G401.6 (cell line): ENCODE measurements around the gene RPE.

ENCODE experiments used
- FAIRE-seq: peaks from 2 replicates; lab custom pipeline; 2012; peaks lifted over from hg19 to GRCh38; lab: Jason Lieb, UNC

RPE gene

DNA sequence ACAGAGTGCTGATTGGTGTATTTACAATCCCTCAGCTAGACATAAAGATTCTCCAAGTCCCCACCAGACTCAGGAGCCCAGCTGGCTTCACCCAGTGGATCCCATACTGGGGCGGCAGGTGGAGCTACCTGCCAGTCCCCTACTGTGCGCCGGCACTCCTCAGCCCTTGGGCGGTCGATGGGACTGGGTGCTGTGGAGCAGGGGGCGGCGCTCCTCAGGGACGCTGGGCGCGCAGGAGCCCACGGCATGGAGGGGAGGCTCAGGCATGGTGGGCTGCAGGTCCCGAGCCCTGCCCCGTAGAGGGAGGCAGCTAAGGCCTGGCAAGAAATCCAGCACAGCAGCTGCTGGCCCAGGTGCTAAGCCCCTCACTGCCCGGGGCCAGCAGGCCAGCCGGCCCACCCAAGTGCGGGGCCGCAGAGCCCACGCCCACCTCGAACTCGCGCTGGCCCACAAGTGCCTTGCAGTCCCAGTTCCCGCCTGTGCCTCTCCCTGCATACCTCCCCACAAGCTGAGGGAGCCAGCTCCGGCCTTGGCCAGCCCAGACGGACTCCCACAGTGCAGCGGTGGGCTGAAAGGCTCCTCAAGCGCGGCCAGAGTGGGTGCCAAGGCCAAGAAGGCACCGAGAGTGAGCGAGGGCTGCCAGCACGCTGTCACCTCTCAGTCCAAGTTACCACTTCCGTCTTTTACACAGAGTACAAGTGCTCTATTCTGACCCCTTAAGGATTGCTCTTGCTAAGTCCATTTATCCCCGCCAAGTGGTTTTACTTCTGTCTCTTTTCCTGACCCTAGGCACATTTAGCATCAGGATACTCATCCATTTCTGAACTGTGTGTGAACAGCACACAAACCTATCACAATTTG lies 1.7 kb upstream of the RPE start:
- no peak for FAIRE-seq

DNA sequence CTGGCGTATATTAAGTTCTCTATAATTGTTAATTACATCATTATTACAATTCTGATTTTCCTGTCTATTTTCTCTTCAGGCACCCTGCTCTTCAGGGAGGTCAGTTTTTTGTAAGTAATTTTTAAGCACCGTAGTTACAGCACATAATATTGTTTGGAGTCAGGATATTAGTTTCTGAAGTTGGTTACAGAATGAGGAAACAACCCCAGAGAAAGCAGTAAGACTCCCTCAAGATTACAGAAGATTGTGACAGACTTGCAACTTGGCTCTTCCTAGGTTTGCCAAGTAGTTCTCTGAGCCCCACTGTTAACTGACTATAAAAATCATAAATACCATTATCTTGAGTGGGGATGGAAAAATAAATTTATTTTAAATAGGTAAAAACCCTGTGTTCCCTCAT lies 921 bp downstream of the RPE start:
- no peak for FAIRE-seq

DNA sequence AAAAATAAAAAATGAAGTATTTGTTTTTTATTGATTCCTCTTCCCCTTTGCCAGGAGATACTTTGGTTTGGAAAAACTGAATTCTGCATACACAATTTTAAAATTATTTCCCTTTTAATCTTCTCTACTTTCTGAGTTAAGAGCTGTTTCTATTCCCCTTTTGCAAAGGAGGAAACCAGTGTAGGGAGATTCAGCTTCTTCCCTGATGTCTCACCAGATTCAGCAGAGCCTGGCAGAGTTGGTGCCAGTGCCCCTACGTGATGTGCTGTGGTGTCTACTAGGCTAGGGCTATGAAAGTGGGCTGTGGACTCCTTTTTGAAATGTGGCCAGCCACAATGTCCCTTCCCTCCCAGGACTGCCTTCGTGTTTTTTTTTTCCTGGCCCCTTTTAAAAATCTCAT lies 2.4 kb downstream of the RPE start:
- no peak for FAIRE-seq

DNA sequence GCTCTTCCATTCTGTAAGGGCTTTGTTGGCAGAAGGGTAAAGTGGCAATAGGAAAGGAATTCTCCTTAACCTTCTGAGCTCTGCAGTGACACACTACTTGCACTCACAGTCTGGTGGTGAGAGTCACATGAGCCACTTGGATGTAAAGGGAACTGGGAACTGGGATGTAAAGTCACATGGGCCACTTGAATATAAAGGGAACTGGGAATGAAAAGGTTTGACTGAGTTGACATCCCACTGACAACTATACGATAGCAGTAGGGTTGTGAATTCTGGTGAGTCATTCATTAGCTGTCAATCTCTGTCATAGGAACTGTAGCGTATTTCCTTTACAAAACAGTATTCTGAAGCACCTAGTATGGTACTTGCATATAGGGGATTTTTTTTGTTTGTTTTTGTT lies 5.5 kb downstream of the RPE start:
- no peak for FAIRE-seq

DNA sequence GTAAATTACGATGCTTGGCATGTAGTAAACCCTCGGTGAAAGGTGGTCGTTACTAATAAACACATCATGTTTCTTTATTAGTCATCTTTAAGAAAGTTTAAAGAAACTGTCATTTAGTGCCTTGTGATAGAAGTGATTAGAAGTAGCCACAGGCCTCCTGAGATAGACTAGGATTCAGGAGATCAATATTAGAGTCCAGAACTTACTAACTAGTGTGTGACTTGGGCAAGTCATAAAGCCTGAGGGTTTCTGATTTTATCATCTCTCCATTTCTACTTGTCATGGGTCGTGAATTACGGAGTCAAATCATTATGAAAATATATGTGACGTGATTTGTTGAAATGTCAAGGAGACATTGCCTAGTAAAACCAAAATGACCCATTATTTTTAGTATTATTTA lies 6.7 kb downstream of the RPE start:
- no peak for FAIRE-seq

DNA sequence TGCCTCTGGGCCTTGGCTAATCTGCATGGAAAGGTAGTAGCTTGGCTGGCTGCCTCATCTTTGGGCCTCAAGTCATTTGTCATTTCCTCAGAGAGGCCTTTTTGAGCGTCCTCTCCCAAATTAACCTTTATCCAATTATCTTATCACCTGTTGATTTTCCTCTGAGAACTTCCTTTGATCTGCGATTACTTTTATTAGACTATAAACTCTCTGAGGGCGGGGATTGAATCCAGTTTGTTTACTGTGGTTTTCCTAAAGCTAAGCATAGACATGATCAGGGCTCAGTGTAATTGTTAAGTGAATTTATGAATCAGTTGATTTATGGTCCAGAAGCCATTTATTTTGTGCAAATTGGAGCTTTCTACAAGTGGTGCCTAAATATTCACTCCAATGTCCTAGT lies 7.5 kb downstream of the RPE start:
- FAIRE-seq: no peak

DNA sequence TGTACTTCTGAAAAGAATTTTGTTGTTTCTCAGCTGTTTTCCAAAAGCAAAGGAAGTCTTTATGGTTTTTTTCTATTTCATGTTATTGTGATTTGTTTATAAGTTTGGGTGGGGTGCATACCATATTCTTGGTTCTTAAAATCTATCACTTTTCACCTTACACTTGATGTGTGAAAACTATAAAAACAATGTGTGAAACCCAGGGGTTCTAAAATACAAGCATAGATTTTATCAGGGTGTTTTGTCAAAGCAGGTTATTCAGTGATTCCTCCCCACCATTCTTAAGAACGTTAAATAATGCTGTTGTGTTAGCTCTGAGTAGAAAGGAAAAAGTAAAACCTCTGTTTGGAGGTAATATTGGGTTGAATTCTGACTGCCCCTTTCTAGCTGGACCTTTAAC lies 17.7 kb downstream of the RPE start:
- FAIRE-seq: no peak

DNA sequence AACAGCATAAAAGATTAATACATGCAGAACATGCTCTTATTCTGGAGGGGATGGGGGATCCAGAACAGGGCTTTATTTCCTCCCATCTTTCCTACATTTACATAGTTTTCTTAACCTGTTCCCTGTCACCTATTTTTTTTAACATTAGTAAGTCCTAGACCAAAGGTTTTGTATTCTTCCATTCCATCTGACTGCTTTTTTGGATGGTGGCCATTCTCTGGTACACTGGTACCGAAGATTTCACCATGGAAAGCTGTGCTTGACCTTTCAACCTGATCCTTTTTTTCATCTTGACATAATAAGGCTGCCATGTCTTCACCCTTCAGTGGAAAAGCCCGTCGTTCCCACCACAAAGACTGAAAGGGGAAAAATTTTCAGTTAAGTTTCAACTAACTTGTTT lies 20.4 kb downstream of the RPE start:
- FAIRE-seq: no peak

DNA sequence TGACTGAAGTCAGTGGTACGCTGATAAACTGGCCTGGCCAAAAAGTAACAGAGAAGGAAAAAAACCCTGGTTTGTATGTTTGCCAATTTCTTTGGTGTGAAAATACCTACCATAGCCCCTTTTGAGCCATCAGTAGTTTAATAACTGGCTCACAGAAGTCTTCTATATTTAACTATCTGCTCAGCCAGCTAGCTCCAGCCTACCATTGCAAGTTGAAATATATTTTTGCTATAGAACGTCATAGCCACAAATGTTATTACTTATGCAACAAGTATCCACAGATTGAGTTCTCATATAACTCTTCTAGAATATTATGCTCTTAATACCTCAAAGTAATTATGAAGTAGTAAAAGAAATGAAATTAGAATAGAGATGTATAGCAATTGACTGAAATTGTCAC lies 25.2 kb downstream of the RPE start:
- no peak for FAIRE-seq

DNA sequence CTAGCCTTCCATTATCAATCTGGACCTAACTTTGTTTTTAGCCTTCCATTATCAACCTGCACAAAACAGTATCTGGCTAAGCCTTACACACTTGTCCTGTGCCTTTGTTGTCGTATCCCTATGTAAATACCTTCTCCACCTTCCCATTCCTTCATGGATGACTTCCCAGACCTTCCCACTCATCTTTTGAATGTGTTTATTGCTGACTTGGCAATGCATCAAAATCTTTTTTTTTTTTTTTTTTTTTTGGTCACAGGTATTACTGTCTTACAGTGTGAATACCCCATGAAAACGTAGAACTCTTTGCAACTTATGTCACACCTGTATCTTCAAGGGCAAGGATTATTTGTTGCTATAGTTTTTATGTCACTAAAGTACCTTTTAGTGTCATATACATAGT lies 25.7 kb downstream of the RPE start:
- FAIRE-seq: no peak

DNA sequence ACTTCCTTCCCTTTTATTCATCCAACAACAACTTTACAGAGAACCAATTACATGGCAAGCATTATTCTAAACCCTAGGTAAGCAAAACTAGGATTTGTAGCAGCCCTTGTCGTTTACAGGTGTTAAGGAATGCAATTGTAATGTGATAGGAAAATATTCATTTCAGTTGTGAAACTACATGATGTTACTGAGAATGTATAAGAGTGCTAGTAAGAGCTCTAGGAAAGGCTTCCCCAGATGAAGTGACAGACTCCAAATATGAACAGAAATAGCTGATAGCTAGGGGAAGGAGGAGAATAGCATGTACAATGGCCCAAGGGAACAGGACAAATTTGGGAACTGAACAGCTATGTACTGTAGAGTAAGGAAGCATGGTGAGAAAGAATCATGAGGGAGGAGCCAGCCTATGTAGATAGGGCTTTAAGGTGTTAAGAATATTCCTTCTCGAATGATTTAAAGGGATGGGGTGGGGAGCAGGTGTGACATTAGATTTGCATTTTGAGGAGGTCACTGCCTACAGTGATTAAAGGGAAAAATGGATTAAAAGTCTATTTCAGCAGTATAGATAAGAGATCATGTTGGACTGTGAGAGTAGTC lies 31.7 kb downstream of the RPE start:
- FAIRE-seq: no peak

DNA sequence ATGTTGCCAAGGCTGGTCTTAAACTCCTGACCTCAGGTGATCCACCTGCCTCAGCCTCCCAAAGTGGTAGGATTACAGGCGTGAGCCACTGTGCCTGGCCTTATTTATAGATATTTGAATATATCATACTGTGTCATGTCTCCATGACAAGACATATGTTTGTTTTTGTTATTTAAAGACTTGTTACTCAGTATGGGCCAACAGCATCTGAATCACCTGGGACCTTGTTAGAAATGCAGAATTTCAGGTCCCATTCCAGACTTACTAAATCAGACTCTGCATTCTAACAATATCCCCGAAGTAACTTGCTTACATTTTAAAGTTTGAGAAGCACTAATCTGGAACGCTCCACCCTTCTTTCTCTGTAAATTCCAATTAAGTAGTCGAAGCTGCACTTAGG lies 33.2 kb downstream of the RPE start:
- FAIRE-seq: no peak

DNA sequence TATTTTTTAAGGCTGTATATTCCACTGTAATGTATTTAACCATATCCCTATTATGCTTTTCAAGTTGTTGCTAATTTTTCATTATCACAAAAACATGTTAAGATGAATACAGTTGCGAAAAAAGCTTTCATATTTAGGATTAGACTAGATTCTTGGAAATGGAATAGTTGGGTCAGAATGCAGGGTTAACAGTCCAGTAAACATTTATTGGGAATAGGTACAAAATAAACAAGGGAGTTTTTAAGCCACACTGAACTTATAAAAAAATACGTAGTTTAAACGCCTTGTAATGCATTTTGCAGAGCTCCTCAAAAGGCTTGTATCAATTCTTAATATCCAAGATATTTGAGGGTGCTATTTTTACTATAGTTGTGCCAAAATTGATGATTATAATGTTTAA lies 35.6 kb downstream of the RPE start:
- FAIRE-seq: no peak

DNA sequence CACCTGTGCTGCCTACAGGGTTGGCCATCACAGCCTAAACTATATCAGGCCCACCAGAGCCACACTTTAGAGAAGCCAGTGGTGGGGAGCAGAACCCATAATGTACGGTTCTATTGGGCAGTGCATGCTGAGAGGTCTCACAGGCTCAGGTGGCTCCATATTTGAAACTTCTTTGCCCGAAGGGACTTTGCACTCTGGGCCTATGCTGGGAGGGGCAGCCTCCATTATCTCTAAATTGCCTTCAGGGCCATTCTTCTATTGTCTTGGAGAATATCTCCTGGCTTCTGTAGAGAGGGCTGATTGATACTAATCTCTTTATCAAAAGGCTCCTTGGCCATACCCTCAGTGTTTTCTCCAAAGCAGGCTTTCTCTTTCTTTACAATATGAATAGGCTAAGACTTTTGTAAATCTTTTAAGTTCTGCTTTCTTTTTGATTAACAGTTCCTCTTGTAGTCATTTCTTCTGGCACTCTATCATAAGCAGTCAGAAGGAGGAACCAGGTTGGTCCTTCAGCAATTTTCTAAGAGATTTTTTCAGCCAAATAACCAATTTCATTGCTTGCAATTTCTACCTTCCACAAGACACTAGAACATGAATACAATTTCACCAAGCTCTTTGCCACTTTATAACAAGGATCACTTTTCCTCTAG lies 44.5 kb downstream of the RPE start:
- no peak for FAIRE-seq

DNA sequence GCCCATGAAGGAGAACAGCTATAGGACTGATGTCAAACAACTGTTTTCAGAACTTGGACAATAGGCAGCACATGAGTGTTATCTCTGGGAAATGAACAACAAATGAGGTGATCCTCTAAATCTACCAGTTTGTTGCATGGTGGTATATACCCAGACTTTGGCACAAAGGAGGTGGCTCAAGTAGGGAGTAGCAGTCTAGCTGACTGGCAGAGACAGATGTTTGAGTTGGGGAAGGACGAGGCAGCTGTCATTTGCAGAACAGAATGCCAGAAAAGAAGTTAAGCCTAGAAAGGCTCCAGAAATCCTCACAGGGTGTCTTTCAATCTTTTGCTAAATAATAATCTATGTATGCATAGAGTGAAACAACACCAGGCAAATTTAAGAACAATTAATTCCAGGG lies 47.4 kb downstream of the RPE start:
- FAIRE-seq: no peak

DNA sequence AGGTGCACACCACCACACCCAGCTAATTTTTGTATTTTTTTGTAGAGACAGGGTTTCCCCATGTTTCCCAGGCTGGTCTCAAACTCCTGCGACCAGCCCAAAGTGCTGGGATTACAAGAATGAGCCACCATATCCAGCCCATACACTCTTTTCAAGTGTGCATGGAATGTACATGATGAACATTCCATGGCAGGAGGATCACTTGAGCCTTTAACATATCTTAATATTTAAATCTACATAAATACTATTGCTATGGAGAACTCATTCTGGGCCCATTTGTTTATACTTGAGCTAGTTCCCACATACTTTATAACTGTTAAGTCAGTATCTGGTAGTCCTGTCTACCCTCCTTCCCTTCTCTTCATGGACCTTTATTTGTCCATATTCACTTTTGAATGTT lies 48.4 kb downstream of the RPE start:
- no peak for FAIRE-seq

DNA sequence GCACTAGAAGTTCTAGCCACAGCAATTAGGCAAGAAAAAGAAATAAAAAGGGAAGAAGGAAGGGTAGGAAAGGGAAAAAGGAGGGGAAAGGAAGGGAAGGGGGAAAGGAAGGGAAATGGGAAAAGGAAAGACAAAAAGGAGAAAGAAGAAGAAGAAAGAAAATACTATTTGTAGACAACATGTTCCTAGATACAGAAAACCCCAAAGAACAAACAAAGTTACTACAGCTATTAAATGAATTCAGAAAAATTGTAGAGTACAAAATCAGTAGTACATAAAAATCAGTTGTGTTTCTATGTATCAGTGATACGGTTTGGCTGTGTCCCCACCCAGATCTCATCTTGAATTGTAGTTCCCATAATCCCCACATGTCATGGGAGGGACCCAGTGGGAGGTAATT lies 52.3 kb downstream of the RPE start:
- FAIRE-seq: no peak

DNA sequence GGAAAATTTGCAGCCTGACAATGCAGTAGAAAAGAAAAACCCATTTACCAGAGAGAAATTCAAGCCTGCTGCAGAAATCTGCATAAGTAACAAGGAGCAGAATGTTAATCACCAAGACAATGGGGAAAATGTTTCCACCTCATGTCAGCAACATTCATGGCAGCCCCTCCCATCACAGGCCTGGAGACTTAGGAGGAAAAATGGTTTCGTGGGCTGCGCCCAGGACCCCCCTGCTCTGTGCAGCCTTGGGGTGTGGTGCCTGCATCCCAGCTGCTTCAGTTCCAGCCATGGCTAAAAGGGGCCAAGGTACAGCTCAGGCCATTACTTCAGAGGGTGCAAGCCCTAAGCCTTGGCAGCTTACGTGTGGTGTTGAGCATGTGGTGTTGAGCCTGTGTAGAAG lies 53.4 kb downstream of the RPE start:
- no peak for FAIRE-seq

DNA sequence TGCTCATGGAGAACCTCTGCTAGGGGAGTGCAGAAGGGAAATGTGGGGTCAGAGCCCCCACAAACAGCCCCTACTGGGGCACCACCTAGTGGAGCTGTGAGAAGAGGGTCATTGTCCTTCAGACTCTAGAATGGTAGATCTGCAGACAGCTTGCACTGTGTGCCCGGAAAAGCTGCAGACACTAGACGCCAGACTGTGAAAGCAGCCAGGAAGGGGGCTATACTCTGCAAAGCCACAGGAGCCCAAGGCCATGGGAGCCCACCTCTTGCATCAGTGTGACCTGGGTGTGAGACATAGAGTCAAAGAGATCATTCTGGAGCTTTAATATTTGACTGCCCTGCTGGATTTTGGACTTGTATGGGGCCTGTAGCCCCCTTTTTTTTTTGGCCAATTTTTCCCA lies 60.9 kb downstream of the RPE start:
- FAIRE-seq: no peak
